Measurements from ENCODE around the gene SEMA3F.
A peak's percentile ranks its signal among the peaks of the same experiment; 100 is the strongest.

Gene SEMA3F

DNA sequence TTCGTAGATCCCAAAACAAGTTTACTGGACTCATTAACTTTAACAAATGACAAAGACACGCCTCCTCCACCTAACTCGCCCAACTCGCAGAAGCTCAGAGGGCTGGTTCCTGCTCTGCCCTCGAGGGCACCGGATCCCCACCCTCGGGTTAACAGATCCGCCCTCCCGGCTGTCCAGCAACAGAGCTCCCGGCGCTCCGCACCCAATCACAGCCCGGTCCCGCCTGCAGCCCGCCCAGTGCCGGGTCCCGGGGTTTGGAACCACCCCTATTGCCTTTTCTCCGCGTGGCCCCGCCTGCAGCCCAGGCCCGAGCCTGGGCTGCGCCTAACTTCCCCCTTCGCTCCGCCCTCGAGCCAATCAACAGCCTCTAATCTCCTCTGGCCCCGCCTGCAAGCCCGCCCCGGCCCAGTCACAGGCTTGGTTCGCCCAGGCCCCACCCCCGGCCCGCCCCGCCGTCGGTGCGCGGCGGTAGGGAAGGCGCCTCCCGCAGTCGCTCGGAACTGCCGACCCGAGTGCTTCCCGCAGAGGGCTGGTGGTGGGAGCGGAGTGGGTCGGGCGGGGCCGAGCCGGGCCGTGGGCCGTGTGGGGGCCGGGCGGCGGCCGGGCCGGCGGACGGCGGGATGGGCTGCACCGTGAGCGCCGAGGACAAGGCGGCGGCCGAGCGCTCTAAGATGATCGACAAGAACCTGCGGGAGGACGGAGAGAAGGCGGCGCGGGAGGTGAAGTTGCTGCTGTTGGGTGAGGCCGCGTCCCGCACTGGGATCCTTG is 80.8 kb downstream of the SEMA3F start, which contains the start of gene GNAI2:
Gene GNAI2, plus strand, starts transcription at position 489 of the 768 bp plus-strand sequence. Its CDS starts 132 bp downstream, at position 621.
- peak; percentile 92 for DNase-seq (ENCODE audit: low read depth)

DNA sequence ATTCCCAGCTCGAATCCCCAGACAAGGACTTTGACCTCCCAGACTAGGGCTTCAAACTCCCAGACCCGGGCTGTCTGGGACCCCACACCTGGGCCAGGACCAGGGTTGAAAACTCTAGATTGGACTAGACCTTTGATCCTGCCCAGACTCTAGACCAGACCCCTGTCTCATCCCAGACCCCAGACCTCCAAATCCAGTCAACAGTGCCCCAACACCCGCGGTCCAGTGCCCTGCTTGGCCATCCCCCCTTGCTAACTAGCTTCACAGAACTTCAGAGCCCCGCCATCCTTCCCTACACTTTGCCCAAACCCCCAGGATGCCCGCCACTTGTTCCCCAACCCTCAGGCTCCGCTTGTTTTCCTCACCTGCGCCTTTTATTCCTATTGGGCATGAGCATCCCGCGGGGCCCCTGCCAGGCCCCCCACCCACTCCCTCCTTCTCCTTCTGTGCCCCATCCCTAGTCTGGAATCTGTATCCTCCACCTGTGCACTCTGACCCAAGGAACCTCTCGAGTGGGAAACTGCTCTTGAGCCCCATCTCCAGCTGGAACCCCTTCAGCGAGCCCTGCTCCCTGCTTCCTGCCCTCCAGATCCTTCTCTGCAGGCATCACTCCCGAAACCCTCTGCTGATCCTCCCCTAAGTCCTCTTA is 81.5 kb downstream of the SEMA3F start:
- DNase-seq (ENCODE audit: low read depth): no peak

DNA sequence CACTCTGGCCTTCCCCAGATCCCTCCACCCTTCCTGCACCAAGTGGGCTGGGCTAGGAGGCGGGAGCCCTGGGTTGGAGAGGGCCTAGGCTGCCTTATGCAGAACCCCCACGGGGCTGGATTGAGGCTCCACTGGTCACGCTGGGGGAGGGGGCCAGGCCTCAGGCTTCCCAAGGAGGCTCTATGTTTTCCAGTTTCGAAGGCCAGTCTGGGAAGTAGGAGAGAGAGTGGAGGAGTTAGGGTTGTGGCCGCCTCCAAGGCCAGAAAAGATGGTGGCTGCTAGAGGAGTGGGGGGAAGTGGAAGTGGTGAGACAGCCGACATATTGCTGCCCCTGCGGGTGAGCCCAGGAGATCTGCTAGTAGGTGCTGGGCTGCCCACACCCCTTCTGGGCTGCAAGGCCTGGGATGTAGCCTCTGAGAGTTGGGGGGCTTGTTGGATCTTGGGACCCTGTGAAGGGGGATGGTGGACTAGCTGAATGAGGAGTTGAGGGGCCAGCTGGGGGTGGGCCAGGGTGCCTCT is 82.1 kb downstream of the SEMA3F start:
- DNase-seq (ENCODE audit: low read depth): no peak

DNA sequence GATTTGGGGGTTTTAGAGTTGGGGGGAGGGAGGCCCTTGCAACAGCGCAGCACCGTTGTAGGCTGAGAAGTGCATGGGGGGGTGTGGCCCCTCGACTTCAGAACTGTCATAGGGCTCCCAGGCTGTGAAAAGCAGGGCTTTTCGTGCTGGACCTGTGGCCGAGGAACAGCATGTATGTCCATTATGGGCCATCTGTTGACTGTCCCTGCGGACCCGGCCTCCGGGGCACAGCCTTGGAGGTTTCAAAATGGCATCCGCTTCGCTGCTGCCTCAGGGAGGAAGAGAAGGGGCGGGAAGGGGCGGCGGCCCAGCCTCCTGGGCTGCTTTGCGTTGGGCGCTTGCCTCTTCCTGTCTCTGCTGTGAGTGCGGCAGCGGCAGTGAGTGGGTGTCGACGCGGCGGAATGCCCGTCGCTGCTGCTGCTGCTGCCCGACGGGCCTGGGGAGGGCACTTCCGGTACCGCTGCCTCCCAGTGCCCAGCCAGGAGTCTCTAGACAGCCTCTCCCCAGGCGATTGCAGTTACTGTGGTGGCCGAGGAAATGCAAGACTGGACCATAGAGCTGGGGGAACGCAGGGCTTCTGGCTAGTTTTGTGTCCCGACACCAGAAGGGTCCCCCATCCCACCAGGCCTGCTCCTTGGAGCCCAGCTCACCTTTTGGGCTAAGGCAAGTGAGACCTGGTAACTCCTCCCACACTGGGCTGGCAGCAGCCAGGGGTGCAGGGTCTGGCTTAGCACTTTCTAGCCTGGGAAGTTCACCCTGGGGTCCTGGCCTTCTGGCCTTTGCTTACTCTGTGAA is 82.8 kb downstream of the SEMA3F start:
- DNase-seq (ENCODE audit: low read depth): no peak

DNA sequence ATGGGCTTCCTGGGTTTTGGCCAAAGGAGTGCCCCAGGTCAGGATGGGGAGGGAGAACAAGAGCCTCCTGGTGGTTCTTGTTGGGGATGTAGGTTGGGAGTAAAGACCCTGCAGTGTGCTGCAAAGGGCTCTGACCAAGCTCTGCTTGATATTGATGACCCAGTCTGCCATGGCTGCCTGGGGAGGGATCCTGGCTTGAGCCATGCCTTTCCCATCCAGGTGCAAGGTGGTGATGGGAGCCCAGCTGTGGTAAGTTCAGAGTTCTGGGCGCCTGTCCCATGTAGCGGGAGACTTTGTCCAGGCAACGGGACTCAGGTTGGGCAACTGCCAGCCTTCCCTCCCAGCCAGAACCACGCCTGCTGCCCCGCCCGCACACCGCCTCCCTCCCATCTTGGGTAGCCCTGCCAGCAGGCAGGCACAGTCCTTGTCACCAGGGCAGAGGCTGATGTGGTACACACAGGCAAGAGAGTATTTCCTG is 83.5 kb downstream of the SEMA3F start:
- no peak for DNase-seq (ENCODE audit: low read depth)

Data from CMK (cell line).